SU-DHL-6 (cell line): ENCODE data around the gene EPHB3.

Experiments
- H2AFZ ChIP-seq: fragments of 200-600 bp; sonication (generic); 2 replicates; pipeline ENCODE4 v1.6.1; 2014; ENCODE audit warnings: low read depth, mild to moderate bottlenecking, moderate library complexity, mixed read lengths, antibody characterized with exemption, low read length; ENCODE audit not compliant: severe bottlenecking
- H3F3A ChIP-seq: fragments of 200-600 bp; shearing (Covaris generic); 2 replicates; pipeline ENCODE4 v1.6.0; 2016; ENCODE audit warnings: antibody characterized with exemption, mild to moderate bottlenecking; ENCODE audit not compliant: insufficient read depth
- H3K27ac ChIP-seq: fragments of 200-600 bp; sonication (generic); 2 replicates; pipeline ENCODE4 v1.5.1; 2016; ENCODE audit warnings: low read depth, mild to moderate bottlenecking, low read length, moderate library complexity, mixed read lengths
- H3K27me3 ChIP-seq: fragments of 200-600 bp; sonication (generic), shearing (Covaris generic); 2 replicates; pipeline ENCODE4 v1.6.0; 2014; ENCODE audit warnings: mild to moderate bottlenecking, low read length
- H3K36me3 ChIP-seq: fragments of 200-600 bp; sonication (generic); 2 replicates; pipeline ENCODE4 v1.6.1; 2014; ENCODE audit warnings: mild to moderate bottlenecking, low read length, mixed read lengths
- H3K4me2 ChIP-seq: fragments of 300-600, 200-600 bp; shearing (Covaris generic), sonication (generic); 2 replicates; pipeline ENCODE4 v1.6.0; 2014; ENCODE audit warnings: low read length, low read depth, mild to moderate bottlenecking; ENCODE audit not compliant: poor library complexity, severe bottlenecking
- H3K4me3 ChIP-seq: fragments of 200-600 bp; sonication (generic); 2 replicates; pipeline ENCODE4 v1.5.1; 2014; ENCODE audit warnings: antibody characterized with exemption, low read length, mild to moderate bottlenecking, mixed read lengths; ENCODE audit not compliant: insufficient read depth, poor library complexity, severe bottlenecking
- H3K79me2 ChIP-seq: fragments of 200-600 bp; sonication (generic); 2 replicates; pipeline ENCODE4 v1.6.1; 2014; ENCODE audit warnings: mild to moderate bottlenecking, low read length, moderate library complexity; ENCODE audit not compliant: insufficient read depth
- H3K9ac ChIP-seq: fragments of 200-600 bp; sonication (generic); 2 replicates; pipeline ENCODE4 v1.7.0; 2014; ENCODE audit warnings: mild to moderate bottlenecking, low read length
- H3K9me2 ChIP-seq: fragments of 200-600 bp; sonication (generic); replicated peaks from 2 replicates; pipeline ENCODE4 v1.6.1; 2014; ENCODE audit warnings: low read length; ENCODE audit not compliant: insufficient read depth
- H3K9me3 ChIP-seq: fragments of 200-600 bp; sonication (generic); 2 replicates; pipeline ENCODE4 v1.6.1; 2014; ENCODE audit warnings: low read length, mixed read lengths; ENCODE audit not compliant: insufficient read depth
- H4K20me1 ChIP-seq: fragments of 200-600 bp; sonication (generic); 2 replicates; pipeline ENCODE4 v1.6.1; 2014; ENCODE audit warnings: low read depth, mild to moderate bottlenecking, antibody characterized with exemption, low read length, moderate library complexity, mixed read lengths
- EZH2phosphoT487 ChIP-seq: fragments of 200-600 bp; sonication (generic), shearing (Covaris generic); conservative IDR thresholded peaks from 2 replicates; pipeline ENCODE4 v1.6.1; 2018; ENCODE audit warnings: mild to moderate bottlenecking, antibody characterized with exemption, low read length, moderate library complexity, mixed read lengths
- TF ChIP-seq, protein P1 (sequence below): fragments of 200-600 bp; sonication (generic); IDR thresholded peaks from one replicate; pipeline ENCODE4 v1.5.1; 2017; ENCODE audit warnings: antibody characterized with exemption, mild to moderate bottlenecking, low read length, moderate library complexity; ENCODE audit not compliant: insufficient read depth, poor library complexity, severe bottlenecking

The EPHB3 gene

DNA sequence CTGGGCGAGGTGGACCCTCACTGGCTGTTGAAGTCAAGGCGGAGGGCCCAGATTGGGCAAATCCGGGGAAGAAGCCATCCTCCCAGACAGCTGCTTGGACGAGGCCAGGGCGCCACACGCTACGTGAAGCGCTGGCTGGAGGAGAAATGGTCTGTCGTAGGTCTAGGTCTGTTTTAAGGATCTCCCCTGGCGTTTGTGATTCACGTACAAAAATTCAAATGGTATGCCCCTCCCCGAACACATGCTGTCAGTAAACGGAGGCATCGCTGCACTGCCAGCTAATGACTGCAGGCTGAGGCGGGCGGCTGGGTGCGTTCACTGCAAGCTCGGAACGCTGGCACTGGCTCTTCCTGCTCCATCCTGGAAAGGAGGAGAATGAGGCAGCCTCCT, 69.9 kb downstream of the EPHB3 start:
- H2AFZ ChIP-seq = no peak overlapping the region
- no peaks in the 10 kb centered on the region for H3K36me3 ChIP-seq
- no peak overlapping the region for H3K4me2 ChIP-seq

More for the DNA sequence above, 69.9 kb downstream of the EPHB3 start:
- Histone ChIP-seq H4K20me1 (no peaks in the 10 kb centered on the region), H3K79me2 (no peaks in the 10 kb centered on the region), H3K9me3 (no peaks in the 10 kb centered on the region), H3K27me3 (no peaks in the 10 kb centered on the region), H3K9ac (no peak overlapping the region), H3K27ac (no peak overlapping the region), H3K9me2 (no peaks in the 10 kb centered on the region), H3F3A (no peaks in the 10 kb centered on the region), H3K4me3 (no peak overlapping the region)
- no peak for TF ChIP-seq EZH2phosphoT487
- TF ChIP-seq, protein P1, sequence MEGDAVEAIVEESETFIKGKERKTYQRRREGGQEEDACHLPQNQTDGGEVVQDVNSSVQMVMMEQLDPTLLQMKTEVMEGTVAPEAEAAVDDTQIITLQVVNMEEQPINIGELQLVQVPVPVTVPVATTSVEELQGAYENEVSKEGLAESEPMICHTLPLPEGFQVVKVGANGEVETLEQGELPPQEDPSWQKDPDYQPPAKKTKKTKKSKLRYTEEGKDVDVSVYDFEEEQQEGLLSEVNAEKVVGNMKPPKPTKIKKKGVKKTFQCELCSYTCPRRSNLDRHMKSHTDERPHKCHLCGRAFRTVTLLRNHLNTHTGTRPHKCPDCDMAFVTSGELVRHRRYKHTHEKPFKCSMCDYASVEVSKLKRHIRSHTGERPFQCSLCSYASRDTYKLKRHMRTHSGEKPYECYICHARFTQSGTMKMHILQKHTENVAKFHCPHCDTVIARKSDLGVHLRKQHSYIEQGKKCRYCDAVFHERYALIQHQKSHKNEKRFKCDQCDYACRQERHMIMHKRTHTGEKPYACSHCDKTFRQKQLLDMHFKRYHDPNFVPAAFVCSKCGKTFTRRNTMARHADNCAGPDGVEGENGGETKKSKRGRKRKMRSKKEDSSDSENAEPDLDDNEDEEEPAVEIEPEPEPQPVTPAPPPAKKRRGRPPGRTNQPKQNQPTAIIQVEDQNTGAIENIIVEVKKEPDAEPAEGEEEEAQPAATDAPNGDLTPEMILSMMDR = no peak
